K562 (cell line): Measurements from ENCODE around the gene KCNK4. TPM values are rescaled to one million over a fixed set of nuclear protein-coding genes. Genes with fewer than 3 reads are reported as not detected.
A peak's percentile ranks its signal among the peaks of the same experiment; 100 is the strongest.

Experiments used
- CSDE1 ChIP-seq, 2 experiments: fragments of 450-650 bp; IDR thresholded peaks; 2 replicates each; pipeline ENCODE4 v1.6.1; 2016; ENCODE audit warnings: mild to moderate bottlenecking in 1 of 2
- FIP1L1 ChIP-seq: fragments of 200-400 bp; formaldehyde crosslinking; IDR thresholded peaks from 2 replicates; pipeline ENCODE4 v1.6.1; 2018; ENCODE audit warnings: mild to moderate bottlenecking, low read depth, low read length; ENCODE audit not compliant: poor library complexity, severe bottlenecking
- HDAC1 ChIP-seq, 2 experiments: fragments of 450-650 bp; IDR thresholded peaks; 2 replicates each; pipeline ENCODE4 v1.6.1; 2016 to 2017; ENCODE audit warnings: inconsistent platforms in 1 of 2, mild to moderate bottlenecking in 1 of 2, moderate library complexity in 1 of 2
- HNRNPK ChIP-seq: fragments of 200-400 bp; formaldehyde crosslinking; IDR thresholded peaks from one replicate; pipeline ENCODE4 v1.6.1; 2018; ENCODE audit warnings: mild to moderate bottlenecking, low read depth, low read length; ENCODE audit not compliant: poor library complexity, severe bottlenecking
- IRF2 ChIP-seq: sonication (generic); formaldehyde crosslinking; IDR thresholded peaks from 2 replicates; pipeline ENCODE4 v1.8.1; 2022; ENCODE audit warnings: mild to moderate bottlenecking, missing genetic modification reagents
- KDM5B ChIP-seq: fragments of 200-600 bp; sonication (generic); IDR thresholded peaks from 2 replicates; pipeline ENCODE4 v1.6.1; 2012; ENCODE audit warnings: low read depth, mild to moderate bottlenecking, moderate library complexity, low read length, control low read depth, inconsistent platforms; ENCODE audit not compliant: insufficient replicate concordance
- L3MBTL2 ChIP-seq: fragments of 450-650 bp; IDR thresholded peaks from 2 replicates; pipeline ENCODE4 v1.6.1; 2016; ENCODE audit warnings: mild to moderate bottlenecking, moderate library complexity
- MAFG ChIP-seq: fragments of 450-650 bp; conservative IDR thresholded peaks from 2 replicates; pipeline ENCODE4 v1.6.1; 2016; ENCODE audit warnings: missing genetic modification characterization, missing compliant biosample characterization
- MCM2 ChIP-seq: fragments of 450-650 bp; IDR thresholded peaks from 2 replicates; pipeline ENCODE4 v1.6.1; 2017; ENCODE audit warnings: low read depth, mild to moderate bottlenecking
- NFIC ChIP-seq: fragments of 450-650 bp; IDR thresholded peaks from 2 replicates; pipeline ENCODE4 v1.6.1; 2017; ENCODE audit warnings: mild to moderate bottlenecking, inconsistent platforms
- NONO ChIP-seq, 2 experiments: fragments of 200-400 bp in 1 of 2; fragments of 450-650 bp in 1 of 2; formaldehyde crosslinking in 1 of 2; IDR thresholded peaks; 2 replicates each; pipeline ENCODE4 v1.6.1; 2017; ENCODE audit warnings: low read depth in 2 of 2, mild to moderate bottlenecking in 2 of 2, moderate library complexity in 2 of 2, low read length in 1 of 2
- NR4A1 ChIP-seq, 2 experiments: fragments of 250-450 bp in 1 of 2; fragments of 450-650 bp in 1 of 2; sonication (Bioruptor Pico) in 1 of 2; IDR thresholded peaks; 2 replicates each; pipeline versions ENCODE4 v1.4.0 to v1.6.1; 2016 to 2020; ENCODE audit warnings: mild to moderate bottlenecking in 2 of 2, missing compliant biosample characterization in 1 of 2, missing genetic modification characterization in 1 of 2, moderate library complexity in 1 of 2
- PHB ChIP-seq: fragments of 250-450 bp; sonication (Bioruptor Pico); IDR thresholded peaks from 2 replicates; pipeline ENCODE4 v1.5.0; 2021
- RB1 ChIP-seq: fragments of 450-650 bp; IDR thresholded peaks from 2 replicates; pipeline ENCODE4 v1.6.1; 2017; ENCODE audit warnings: low read depth, mild to moderate bottlenecking
- SAFB2 ChIP-seq: fragments of 200-400 bp; formaldehyde crosslinking; IDR thresholded peaks from 2 replicates; pipeline ENCODE4 v1.6.1; 2018; ENCODE audit warnings: borderline replicate concordance, low read length, low read depth, moderate library complexity; ENCODE audit not compliant: severe bottlenecking
- TBP ChIP-seq: optimal IDR thresholded peaks from 2 replicates; pipeline ENCODE3; 2011; ENCODE audit warnings: low read depth, low read length, improper control_type of control experiment
- U2AF2 ChIP-seq: fragments of 200-400 bp; formaldehyde crosslinking; optimal IDR thresholded peaks from 2 replicates; pipeline ENCODE3; 2017; ENCODE audit warnings: low read depth, mild to moderate bottlenecking, low read length
- ZNF23 ChIP-seq: fragments of 250-450 bp; sonication (Bioruptor Pico); IDR thresholded peaks from 2 replicates; pipeline ENCODE4 v1.4.0; 2020; ENCODE audit warnings: mild to moderate bottlenecking
- ZNF311 ChIP-seq: fragments of 250-450 bp; sonication (Bioruptor Pico); IDR thresholded peaks from 2 replicates; pipeline ENCODE4 v1.4.0; 2020; ENCODE audit warnings: mild to moderate bottlenecking, moderate library complexity
- ZNF551 ChIP-seq: fragments of 250-450 bp; sonication (Bioruptor Pico); IDR thresholded peaks from 2 replicates; pipeline ENCODE4 v1.5.0; 2021; ENCODE audit warnings: mild to moderate bottlenecking, moderate library complexity
- ZNF668 ChIP-seq: fragments of 250-450 bp; sonication (Bioruptor Pico); IDR thresholded peaks from 2 replicates; pipeline ENCODE4 v1.8.0; 2022; ENCODE audit warnings: mild to moderate bottlenecking, inconsistent platforms
- polyA plus RNA-seq, 8 experiments: library from polyadenylated mRNA; depleted of rRNA in 4 of 8; stranded (reverse) in 5 of 8; unstranded in 3 of 8; fragments of >200 nt; fragmentation: Nextera tagmentation in 2 of 8; fragmentation: Illumina TruSeq in 1 of 8; extraction: Ambion mirVana in 2 of 8; extraction: Trizol in 1 of 8; gene quantifications; 2 replicates each; pipeline versions ENCODE4 v1.2.1 to v1.2.3, GENCODE V29; 2011 to 2014; ENCODE audit warnings: inconsistent platforms in 1 of 8, missing spikeins in 1 of 8
- total RNA-seq, 7 experiments: library from RNA; depleted of rRNA in 6 of 7; stranded (reverse); fragments of >200 nt in 6 of 7; fragmentation: Illumina TruSeq in 2 of 7; extraction: Trizol in 2 of 7; gene quantifications; 2 replicates each; pipeline versions ENCODE4 v1.2.1 to v1.2.3, GENCODE V29; 2011 to 2021; ENCODE audit warnings: low replicate concordance in 1 of 7
- TF ChIP-seq, protein P1 (sequence below), 2 experiments: fragments of 200-800 bp in 1 of 2; sonication (Bioruptor generic) in 1 of 2; sonication (generic) in 1 of 2; formaldehyde crosslinking in 1 of 2; IDR thresholded peaks in 1 of 2; conservative IDR thresholded peaks in 1 of 2; 2 replicates each; pipeline versions ENCODE4 v1.5.0 to v1.6.1; 2016 to 2020; ENCODE audit warnings: missing compliant biosample characterization in 1 of 2, missing genetic modification characterization in 1 of 2, missing genetic modification reagents in 1 of 2
- TF ChIP-seq, protein P2 (sequence below): fragments of 450-650 bp; IDR thresholded peaks from 2 replicates; pipeline ENCODE4 v1.6.1; 2016; ENCODE audit warnings: antibody characterized with exemption
- TF ChIP-seq, protein P3 (sequence below): sonication (generic); formaldehyde crosslinking; IDR thresholded peaks from 2 replicates; pipeline ENCODE4 v1.8.1; 2023; ENCODE audit warnings: mild to moderate bottlenecking, missing genetic modification reagents

KCNK4 gene
- total and polyA plus RNA-seq, 9 of the 15 experiments (the other 6 are each of a cell fraction or from before 2014, with no cell fraction given), result not detected

DNA sequence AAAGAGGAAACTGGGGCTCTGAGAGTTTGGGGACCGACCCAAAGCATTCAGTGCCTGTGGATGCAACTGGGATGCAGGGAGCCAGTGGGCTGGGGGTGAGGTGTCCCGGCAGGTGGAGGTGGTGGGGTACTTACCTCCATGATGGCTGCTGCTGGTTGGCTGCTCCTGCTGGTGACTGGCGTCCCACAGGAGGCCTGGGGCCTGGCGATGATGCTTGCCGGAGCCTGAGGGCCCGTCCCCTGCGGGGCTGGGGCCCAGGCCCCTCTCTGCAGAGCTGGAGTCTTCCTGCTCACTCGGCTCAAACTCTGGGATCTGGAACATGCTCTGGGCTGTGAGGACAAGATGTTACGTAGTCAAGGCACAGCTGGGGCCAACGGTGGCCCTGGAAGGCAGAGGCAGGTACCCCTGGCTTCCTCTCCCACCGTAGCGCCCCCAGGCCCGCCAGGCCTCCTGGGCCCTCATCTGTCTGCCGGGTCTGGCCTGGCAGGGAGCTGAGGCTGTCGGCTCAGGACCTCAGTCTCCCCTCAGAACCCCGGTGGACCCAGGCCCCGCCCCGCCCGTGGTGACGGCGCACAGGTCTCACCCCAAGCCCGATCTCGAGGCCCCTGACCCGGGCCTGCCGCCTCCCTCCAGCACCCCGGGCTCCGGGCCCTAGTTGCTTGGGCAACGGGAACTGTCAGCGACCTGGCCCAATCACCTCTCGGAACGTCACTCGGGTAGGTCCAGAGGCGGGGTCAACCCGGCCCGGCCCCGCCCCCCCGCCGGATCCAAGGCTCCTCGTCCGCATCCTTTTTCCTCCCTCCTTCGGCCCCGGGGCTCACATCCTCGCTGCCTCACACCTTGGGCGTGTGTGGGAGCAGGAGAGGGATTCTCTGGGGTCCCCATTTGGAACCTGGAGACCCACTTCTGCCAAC lies 6.8 kb upstream of the KCNK4 start, which contains the start of gene BAD (continued):
- no peak for TF ChIP-seq RB1
- TF ChIP-seq, protein P1, sequence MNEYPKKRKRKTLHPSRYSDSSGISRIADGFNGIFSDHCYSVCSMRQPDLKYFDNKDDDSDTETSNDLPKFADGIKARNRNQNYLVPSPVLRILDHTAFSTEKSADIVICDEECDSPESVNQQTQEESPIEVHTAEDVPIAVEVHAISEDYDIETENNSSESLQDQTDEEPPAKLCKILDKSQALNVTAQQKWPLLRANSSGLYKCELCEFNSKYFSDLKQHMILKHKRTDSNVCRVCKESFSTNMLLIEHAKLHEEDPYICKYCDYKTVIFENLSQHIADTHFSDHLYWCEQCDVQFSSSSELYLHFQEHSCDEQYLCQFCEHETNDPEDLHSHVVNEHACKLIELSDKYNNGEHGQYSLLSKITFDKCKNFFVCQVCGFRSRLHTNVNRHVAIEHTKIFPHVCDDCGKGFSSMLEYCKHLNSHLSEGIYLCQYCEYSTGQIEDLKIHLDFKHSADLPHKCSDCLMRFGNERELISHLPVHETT (CRISPR knock-in tag; conservative IDR thresholded peaks at IDR 0.05 in 1 of 2, IDR thresholded peaks at IDR 0.05 in 1 of 2), result no peak
- TF ChIP-seq ZNF551 (CRISPR knock-in tag), result no peak
- TF ChIP-seq, protein P2, sequence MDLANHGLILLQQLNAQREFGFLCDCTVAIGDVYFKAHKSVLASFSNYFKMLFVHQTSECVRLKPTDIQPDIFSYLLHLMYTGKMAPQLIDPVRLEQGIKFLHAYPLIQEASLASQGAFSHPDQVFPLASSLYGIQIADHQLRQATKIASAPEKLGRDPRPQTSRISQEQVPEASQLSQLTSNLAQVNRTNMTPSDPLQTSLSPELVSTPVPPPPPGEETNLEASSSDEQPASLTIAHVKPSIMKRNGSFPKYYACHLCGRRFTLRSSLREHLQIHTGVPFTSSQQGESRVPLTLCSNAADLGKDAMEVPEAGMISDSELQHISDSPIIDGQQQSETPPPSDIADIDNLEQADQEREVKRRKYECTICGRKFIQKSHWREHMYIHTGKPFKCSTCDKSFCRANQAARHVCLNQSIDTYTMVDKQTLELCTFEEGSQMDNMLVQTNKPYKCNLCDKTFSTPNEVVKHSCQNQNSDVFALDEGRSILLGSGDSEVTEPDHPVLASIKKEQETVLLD, result no peak
- TF ChIP-seq HNRNPK, result no peak
- no peak for TF ChIP-seq CSDE1 (IDR thresholded peaks at IDR 0.05)
- no peak for TF ChIP-seq PHB (CRISPR knock-in tag)
- no peak for TF ChIP-seq HDAC1 (IDR thresholded peaks at IDR 0.05)
- TF ChIP-seq, protein P3, sequence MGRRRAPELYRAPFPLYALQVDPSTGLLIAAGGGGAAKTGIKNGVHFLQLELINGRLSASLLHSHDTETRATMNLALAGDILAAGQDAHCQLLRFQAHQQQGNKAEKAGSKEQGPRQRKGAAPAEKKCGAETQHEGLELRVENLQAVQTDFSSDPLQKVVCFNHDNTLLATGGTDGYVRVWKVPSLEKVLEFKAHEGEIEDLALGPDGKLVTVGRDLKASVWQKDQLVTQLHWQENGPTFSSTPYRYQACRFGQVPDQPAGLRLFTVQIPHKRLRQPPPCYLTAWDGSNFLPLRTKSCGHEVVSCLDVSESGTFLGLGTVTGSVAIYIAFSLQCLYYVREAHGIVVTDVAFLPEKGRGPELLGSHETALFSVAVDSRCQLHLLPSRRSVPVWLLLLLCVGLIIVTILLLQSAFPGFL (CRISPR knock-in tag), result no peak
- TF ChIP-seq IRF2 (CRISPR knock-in tag), result no peak
- TF ChIP-seq ZNF23 (CRISPR knock-in tag), result no peak
- TF ChIP-seq ZNF311 (CRISPR knock-in tag), result no peak
- no peak for TF ChIP-seq MCM2
- no peak for TF ChIP-seq NR4A1 (CRISPR knock-in tag; IDR thresholded peaks at IDR 0.05)
- TF ChIP-seq NR4A1 (tag; IDR thresholded peaks at IDR 0.05), result no peak
- no peak; the same call in 1 of the 2 replicates for TF ChIP-seq L3MBTL2
- peak; percentile 50 for TF ChIP-seq KDM5B
- no peak for TF ChIP-seq NONO (IDR thresholded peaks at IDR 0.05; ENCODE audit: low read depth in 2 of 2, low read length in 1 of 2)
- TF ChIP-seq FIP1L1, result no peak
- no peak for TF ChIP-seq ZNF668 (CRISPR knock-in tag)
- no peak for TF ChIP-seq MAFG
- TF ChIP-seq TBP, result peak; percentile 23
- TF ChIP-seq SAFB2, result no peak
- no peak for TF ChIP-seq NFIC
- no peak for TF ChIP-seq U2AF2
